AML-193 (cell line): ENCODE results near the gene SMKR1.
"Not testable (repeated sequence)": the region's sequence is repeated elsewhere in the genome, so short reads cannot be mapped to it uniquely, and the experiment has no call there.

Experiments
- DNase-seq, 2 experiments: peaks; one replicate each; lab custom pipeline; 2025; lab: John Stamatoyannopoulos, UW

SMKR1 gene

GRCh38 chr7:129525225-129525862 is 23.0 kb downstream of the SMKR1 start:
- DNase-seq, result no peak

GRCh38 chr7:129529643-129530042 is 27.3 kb downstream of the SMKR1 start:
- no peak for DNase-seq

- DNase-seq, result no peak
These were observed 28.6 kb downstream of the SMKR1 start for GRCh38 chr7:129530795-129531391.

- no peak for DNase-seq
These were observed 29.4 kb downstream of the SMKR1 start for GRCh38 chr7:129531721-129532120.

GRCh38 chr7:129532375-129532774 is 30.0 kb downstream of the SMKR1 start:
- DNase-seq, result no peak

GRCh38 chr7:129534558-129535274 is 32.4 kb downstream of the SMKR1 start:
- not testable (repeated sequence) for DNase-seq

- no peak for DNase-seq
These were observed 33.6 kb downstream of the SMKR1 start for GRCh38 chr7:129535896-129536295.

GRCh38 chr7:129536323-129536722 is 34.0 kb downstream of the SMKR1 start:
- DNase-seq, result no peak

- no peak for DNase-seq
These were observed 36.5 kb downstream of the SMKR1 start for GRCh38 chr7:129538790-129539189.

- DNase-seq, result no peak
These were observed 38.0 kb downstream of the SMKR1 start for GRCh38 chr7:129540340-129540739.

- no peak for DNase-seq
These were observed 42.4 kb downstream of the SMKR1 start for GRCh38 chr7:129544700-129545099.

GRCh38 chr7:129550693-129551360 is 48.5 kb downstream of the SMKR1 start:
- DNase-seq, result no peak

- DNase-seq, result peak; percentile 27 to 30
These were observed 51.6 kb downstream of the SMKR1 start for GRCh38 chr7:129553899-129554461.

- DNase-seq, result no peak
These were observed 54.3 kb downstream of the SMKR1 start for GRCh38 chr7:129556607-129557133.

- no peak for DNase-seq
These were observed 55.6 kb downstream of the SMKR1 start for GRCh38 chr7:129557686-129558481.

- DNase-seq, result no peak
These were observed 57.2 kb downstream of the SMKR1 start for GRCh38 chr7:129559564-129559963.

- no peak for DNase-seq
These were observed 58.5 kb downstream of the SMKR1 start for GRCh38 chr7:129560831-129561230.

GRCh38 chr7:129561677-129562359 is 59.5 kb downstream of the SMKR1 start:
- peak; percentile 20 to 43 for DNase-seq
